Amygdala (tissue), 56 donors: ENCODE results near the gene KCNK6.
"Not testable (repeated sequence)": the region's sequence is repeated elsewhere in the genome, so short reads cannot be mapped to it uniquely, and the experiment has no call there.

Experiments used
- DNase-seq, 56 donors: peaks; one replicate each; lab custom pipeline; 2025; lab: John Stamatoyannopoulos, UW

The KCNK6 gene

GRCh38 chr19:38359242-38360021 is 39.8 kb downstream of the KCNK6 start:
- no peak for DNase-seq

- DNase-seq: no peak
Observed at GRCh38 chr19:38360351-38360750, 40.7 kb downstream of the KCNK6 start.

GRCh38 chr19:38360839-38361631 is 41.4 kb downstream of the KCNK6 start:
- DNase-seq: no peak

GRCh38 chr19:38361633-38362075 is 42.0 kb downstream of the KCNK6 start:
- peak in 47 of 56 donors; percentile 7 to 78 (median 33) for DNase-seq

- peak in 9 of 56 donors; percentile 1 to 78 (median 21) for DNase-seq
Observed at GRCh38 chr19:38362076-38362945, 42.7 kb downstream of the KCNK6 start.

- DNase-seq: not testable (repeated sequence)
Observed at GRCh38 chr19:38362946-38363688, 43.5 kb downstream of the KCNK6 start.

- no peak for DNase-seq
Observed at GRCh38 chr19:38367041-38367440, 47.4 kb downstream of the KCNK6 start.

GRCh38 chr19:38369584-38369983 is 49.9 kb downstream of the KCNK6 start:
- DNase-seq: no peak

- DNase-seq: no peak
Observed at GRCh38 chr19:38370299-38370698, 50.7 kb downstream of the KCNK6 start.

GRCh38 chr19:38371081-38371480 is 51.4 kb downstream of the KCNK6 start:
- no peak for DNase-seq

GRCh38 chr19:38373907-38374331 is 54.3 kb downstream of the KCNK6 start:
- peak in 1 of 56 donors; percentile 17 for DNase-seq

GRCh38 chr19:38374332-38375097 is 54.9 kb downstream of the KCNK6 start, which contains the start of gene PSMD8:
TSS of gene PSMD8 (plus strand) at chr19:38374571. CDS start at chr19:38374602, 31 bp downstream.
- DNase-seq: peak; percentile 56 to 100 (median 99)

- no peak for DNase-seq
Observed at GRCh38 chr19:38375098-38375493, 55.5 kb downstream of the KCNK6 start.

- DNase-seq: no peak
Observed at GRCh38 chr19:38375748-38376147, 56.1 kb downstream of the KCNK6 start.

- no peak for DNase-seq
Observed at GRCh38 chr19:38376576-38376975, 56.9 kb downstream of the KCNK6 start.

GRCh38 chr19:38377052-38377451 is 57.4 kb downstream of the KCNK6 start:
- DNase-seq: no peak

GRCh38 chr19:38378866-38379265 is 59.2 kb downstream of the KCNK6 start:
- DNase-seq: no peak

- no peak for DNase-seq
Observed at GRCh38 chr19:38381138-38381537, 61.5 kb downstream of the KCNK6 start.
